Smooth muscle cell (in vitro differentiated cells): Measurements from ENCODE around the gene GLOD4. TPM values are rescaled to one million over a fixed set of nuclear protein-coding genes. Genes with fewer than 3 reads are reported as not detected.

Source experiments
- DNase-seq: peaks from one replicate; lab custom pipeline; 2025; ENCODE audit not compliant: unreplicated experiment; lab: John Stamatoyannopoulos, UW
- H2AFZ ChIP-seq: fragments of 200-600 bp; sonication (generic); 2 replicates; pipeline ENCODE4 v1.6.0; 2016; ENCODE audit warnings: antibody characterized with exemption, low read depth, mild to moderate bottlenecking
- H3F3A ChIP-seq: fragments of 200-600 bp; sonication (generic); 2 replicates; pipeline ENCODE4 v1.6.0; 2017; ENCODE audit warnings: antibody characterized with exemption, low read depth
- H3K27ac ChIP-seq: fragments of 200-600 bp; sonication (generic); 2 replicates; pipeline ENCODE4 v1.5.1; 2016; ENCODE audit warnings: low read depth, mild to moderate bottlenecking
- H3K27me3 ChIP-seq: fragments of 200-600 bp; sonication (generic); 2 replicates; pipeline ENCODE4 v1.6.1; 2016; ENCODE audit warnings: low read depth, mild to moderate bottlenecking
- H3K36me3 ChIP-seq: fragments of 200-600 bp; sonication (generic); 2 replicates; pipeline ENCODE4 v1.5.1; 2016; ENCODE audit warnings: low read depth
- H3K4me1 ChIP-seq: fragments of 200-600 bp; sonication (generic); 2 replicates; pipeline ENCODE4 v1.5.1; 2016; ENCODE audit warnings: low read depth
- H3K4me2 ChIP-seq: fragments of 200-600 bp; sonication (generic); 2 replicates; pipeline ENCODE4 v1.6.0; 2016; ENCODE audit warnings: mild to moderate bottlenecking
- H3K4me3 ChIP-seq: fragments of 200-600 bp; sonication (generic); 2 replicates; pipeline ENCODE4 v1.5.1; 2016; ENCODE audit warnings: mild to moderate bottlenecking
- H3K79me2 ChIP-seq: fragments of 200-600 bp; sonication (generic); 2 replicates; pipeline ENCODE4 v1.6.0; 2016; ENCODE audit warnings: low read depth, mild to moderate bottlenecking
- H3K9ac ChIP-seq: fragments of 200-600 bp; sonication (generic); 2 replicates; pipeline ENCODE4 v1.6.0; 2016; ENCODE audit warnings: low read depth
- H3K9me3 ChIP-seq: fragments of 200-600 bp; sonication (generic); replicated peaks from 2 replicates; pipeline ENCODE4 v1.5.1; 2016; ENCODE audit warnings: low read depth
- H4K20me1 ChIP-seq: fragments of 200-600 bp; sonication (generic); 2 replicates; pipeline ENCODE4 v1.6.0; 2016; ENCODE audit warnings: low read depth
- WGBS: methylation state at CpG from one replicate; pipeline ENCODE4 v1.1.7; 2016; ENCODE audit warnings: low lambda C conversion rate; 5-methylcytosine and 5-hydroxymethylcytosine counted together
- polyA plus RNA-seq: library from polyadenylated mRNA; unstranded; fragments of >200 nt; fragmentation: Nextera tagmentation; extraction: Ambion mirVana; gene quantifications from 2 replicates; pipeline ENCODE4 v1.2.1, GENCODE V29; 2016
- total RNA-seq: library from RNA; depleted of rRNA; stranded (reverse); fragments of >200 nt; gene quantifications from 2 replicates; pipeline ENCODE4 v1.2.3, GENCODE V29; 2014
- TF ChIP-seq, protein P1 (sequence below): fragments of 200-600 bp; sonication (generic); IDR thresholded peaks from 2 replicates; pipeline ENCODE4 v1.5.1; 2017; ENCODE audit warnings: borderline replicate concordance, mild to moderate bottlenecking, antibody characterized with exemption; ENCODE audit not compliant: insufficient read depth, poor library complexity, severe bottlenecking

The GLOD4 gene
- total and polyA plus RNA-seq, 2 experiments from 2014 or later: 47.2 to 53.5 TPM

DNA sequence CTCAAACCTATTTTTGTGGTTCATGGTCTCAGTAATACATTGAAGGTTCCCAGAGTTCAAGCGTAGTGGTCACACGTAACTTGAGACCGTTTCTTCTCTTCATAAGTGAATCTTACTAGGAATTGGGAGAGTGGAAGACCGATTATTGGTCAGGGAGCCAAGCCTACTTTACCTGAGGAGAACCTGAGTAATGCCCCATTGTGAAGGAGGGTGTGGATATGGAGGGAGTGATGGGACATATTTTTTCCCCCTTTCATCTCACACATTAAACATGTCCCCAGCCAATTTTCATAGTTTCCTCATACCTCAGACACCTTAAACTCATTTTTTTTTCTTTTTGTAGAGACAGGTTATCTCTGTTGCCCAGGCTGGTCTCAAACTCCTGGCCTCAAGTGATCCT is 38.9 kb downstream of the GLOD4 start:
- 97% methylated on average over 4 of the region's 4 CpGs for WGBS
- Histone ChIP-seq H3K27ac (no peak overlapping the region), H3K79me2 (no peaks in the 10 kb centered on the region), H2AFZ (no peak overlapping the region), H3K9me3 (no peaks in the 10 kb centered on the region), H3F3A (no peaks in the 10 kb centered on the region), H3K9ac (no peak overlapping the region), H3K4me3 (no peak overlapping the region), H4K20me1 (peaks cover 8% of the 10 kb centered on the region), H3K4me1 (no peaks in the 10 kb centered on the region), H3K27me3 (no peaks in the 10 kb centered on the region), H3K4me2 (no peak overlapping the region), H3K36me3 (no peaks in the 10 kb centered on the region)
- DNase-seq: no peak
- TF ChIP-seq, protein P1, sequence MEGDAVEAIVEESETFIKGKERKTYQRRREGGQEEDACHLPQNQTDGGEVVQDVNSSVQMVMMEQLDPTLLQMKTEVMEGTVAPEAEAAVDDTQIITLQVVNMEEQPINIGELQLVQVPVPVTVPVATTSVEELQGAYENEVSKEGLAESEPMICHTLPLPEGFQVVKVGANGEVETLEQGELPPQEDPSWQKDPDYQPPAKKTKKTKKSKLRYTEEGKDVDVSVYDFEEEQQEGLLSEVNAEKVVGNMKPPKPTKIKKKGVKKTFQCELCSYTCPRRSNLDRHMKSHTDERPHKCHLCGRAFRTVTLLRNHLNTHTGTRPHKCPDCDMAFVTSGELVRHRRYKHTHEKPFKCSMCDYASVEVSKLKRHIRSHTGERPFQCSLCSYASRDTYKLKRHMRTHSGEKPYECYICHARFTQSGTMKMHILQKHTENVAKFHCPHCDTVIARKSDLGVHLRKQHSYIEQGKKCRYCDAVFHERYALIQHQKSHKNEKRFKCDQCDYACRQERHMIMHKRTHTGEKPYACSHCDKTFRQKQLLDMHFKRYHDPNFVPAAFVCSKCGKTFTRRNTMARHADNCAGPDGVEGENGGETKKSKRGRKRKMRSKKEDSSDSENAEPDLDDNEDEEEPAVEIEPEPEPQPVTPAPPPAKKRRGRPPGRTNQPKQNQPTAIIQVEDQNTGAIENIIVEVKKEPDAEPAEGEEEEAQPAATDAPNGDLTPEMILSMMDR: no peak

DNA sequence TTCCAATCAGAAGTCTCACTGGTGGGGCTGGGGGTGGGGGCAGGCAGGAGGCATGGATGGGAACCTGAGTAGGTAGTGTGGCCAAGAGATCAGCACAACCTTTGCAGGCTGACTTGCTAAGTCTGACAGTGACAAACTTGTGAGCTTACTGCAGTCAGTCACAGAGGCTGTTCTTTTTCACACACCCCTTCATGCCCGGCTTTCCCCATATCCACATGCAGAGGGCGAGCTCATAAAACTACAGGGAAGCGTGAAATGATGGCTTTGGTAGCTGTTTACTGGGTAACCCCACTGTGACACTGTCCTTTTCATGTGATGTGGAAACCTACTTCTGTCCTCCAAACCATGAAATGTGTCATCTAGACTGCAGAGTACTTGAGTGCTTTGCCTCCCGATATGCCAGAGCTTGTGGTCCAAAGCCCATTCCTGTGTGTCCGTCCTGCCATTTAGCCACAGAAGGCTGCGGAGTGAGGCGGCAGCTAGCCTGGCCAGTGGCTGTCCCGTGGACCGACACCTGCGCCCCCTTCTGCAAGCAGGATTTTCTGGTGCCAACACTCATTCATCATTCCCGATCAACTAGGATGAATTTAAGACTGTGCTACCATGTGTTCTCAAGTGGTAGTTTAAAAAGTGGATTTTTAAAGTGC is 39.8 kb downstream of the GLOD4 start:
- Histone ChIP-seq H3K27me3 (no peaks in the 10 kb centered on the region), H3K36me3 (no peaks in the 10 kb centered on the region), H4K20me1 (peaks cover 8% of the 10 kb centered on the region)

DNA sequence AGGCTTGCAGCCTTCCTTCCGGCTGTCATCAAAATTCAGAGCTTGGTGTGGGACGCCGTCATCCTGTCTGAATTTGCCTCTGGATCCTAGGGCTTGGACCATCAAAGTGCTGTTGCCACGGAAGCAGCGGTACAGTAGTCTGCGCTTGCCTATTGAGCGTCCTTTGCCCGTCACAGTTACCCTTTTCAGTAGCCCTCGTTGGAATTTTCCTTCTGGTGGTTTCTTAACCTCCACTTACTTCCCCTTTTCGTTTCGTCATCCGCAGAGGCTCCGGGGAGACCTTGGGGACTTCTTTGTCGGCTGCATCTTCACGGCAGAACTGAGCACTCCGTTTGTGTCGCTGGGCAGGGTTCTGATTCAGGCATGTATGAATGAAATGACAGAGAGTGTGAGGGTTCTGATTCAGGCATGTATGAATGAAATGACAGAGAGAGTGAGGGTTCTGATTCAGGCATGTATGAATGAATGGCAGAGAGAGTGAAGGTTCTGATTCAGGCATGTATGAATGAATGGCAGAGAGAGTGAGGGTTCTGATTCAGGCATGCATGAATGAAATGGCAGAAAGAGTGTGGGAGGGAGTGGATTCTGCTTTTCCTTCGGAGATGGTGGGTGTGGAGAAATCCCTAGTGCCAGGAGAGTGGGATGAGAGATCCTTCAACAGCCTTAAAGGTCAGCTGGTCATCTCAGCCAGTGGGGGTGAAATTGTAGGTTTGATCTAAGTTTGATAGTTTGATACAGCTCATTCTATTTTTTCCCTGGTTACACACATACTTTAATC is 41.7 kb downstream of the GLOD4 start:
- Histone ChIP-seq H3F3A (no peaks in the 10 kb centered on the region), H3K4me1 (no peaks in the 10 kb centered on the region), H3K9ac (no peak overlapping the region), H3K79me2 (peaks cover 9% of the 10 kb centered on the region), H3K9me3 (no peaks in the 10 kb centered on the region), H2AFZ (no peak overlapping the region), H3K27me3 (no peaks in the 10 kb centered on the region), H3K4me2 (no peak overlapping the region), H3K36me3 (no peaks in the 10 kb centered on the region), H3K27ac (no peak overlapping the region), H3K4me3 (no peak overlapping the region), H4K20me1 (peaks cover 10% of the 10 kb centered on the region)
- TF ChIP-seq, protein P1: no peak
- WGBS: 88% methylated on average over 18 of the region's 18 CpGs
- no peak for DNase-seq

More for the DNA sequence above, 39.8 kb downstream of the GLOD4 start:
- 93% methylated on average over 11 of the region's 11 CpGs for WGBS
- H3K4me3 ChIP-seq: no peak overlapping the region
- TF ChIP-seq, protein P1: no peak
- no peak overlapping the region for H3K4me2 ChIP-seq
- no peak overlapping the region for H2AFZ ChIP-seq
- H3K4me1 ChIP-seq: no peaks in the 10 kb centered on the region
- H3K27ac ChIP-seq: no peak overlapping the region
- no peaks in the 10 kb centered on the region for H3K9me3 ChIP-seq
- no peak overlapping the region for H3K9ac ChIP-seq
- H3K79me2 ChIP-seq: no peaks in the 10 kb centered on the region
- no peak for DNase-seq
- no peaks in the 10 kb centered on the region for H3F3A ChIP-seq
